HCT116 (cell line): ENCODE measurements around the gene TIMM21. TPM values are rescaled to one million over a fixed set of nuclear protein-coding genes. Genes with fewer than 3 reads are reported as not detected.
A peak's percentile ranks its signal among the peaks of the same experiment; 100 is the strongest.

ENCODE experiments used
- ATAC-seq: fragments of 200-7000 bp; cut with Tn5 transposase; 2 replicates; pipeline ENCODE4 v1.9.1; 2020; ENCODE audit warnings: mild to moderate bottlenecking, moderate library complexity
- BruUV-seq: library from RNA; stranded (reverse); fragments of 400-500 nt; replicated peaks from 2 replicates; lab custom pipeline; 2021; lab: Mats Ljungman, UMichigan
- CTCF ChIA-PET: fragments of 300-600 bp; sonication (Branson Sonifier 250); formaldehyde crosslinking; loops from one replicate; lab custom pipeline; 2021; ENCODE audit warnings: antibody characterized with exemption; lab: Charles Lee
- POLR2A ChIA-PET: fragments of 300-600, 350-600 bp; sonication (Branson Sonifier 250); formaldehyde crosslinking; loops from one replicate; lab custom pipeline; 2021; ENCODE audit warnings: antibody characterized with exemption; lab: Charles Lee
- RAD21 ChIA-PET, 2 experiments: fragments of 300-600 bp; sonication (Branson Sonifier 250); formaldehyde crosslinking; loops; one replicate each; lab custom pipeline; 2023; ENCODE audit warnings: low total read pairs in 2 of 2; ENCODE audit not compliant: uncharacterized antibody in 2 of 2, unreplicated experiment in 2 of 2, low non-redundant PET in 1 of 2; lab: Charles Lee
- DNase-seq: peaks from one replicate; pipeline ENCODE4 v3.0.0-alpha.2; 2010; ENCODE audit warnings: low read depth, low spot score
- H2AFZ ChIP-seq: fragments of 200-600 bp; shearing (Covaris generic), sonication (generic); 2 replicates; pipeline ENCODE4 v1.6.1; 2017; ENCODE audit warnings: low read depth, mixed run types, mixed read lengths, antibody characterized with exemption, low read length; ENCODE audit not compliant: poor library complexity, severe bottlenecking
- H3K27ac ChIP-seq: 2 replicates; pipeline ENCODE4 v1.5.1; 2012; ENCODE audit warnings: low read depth, low read length
- H3K27me3 ChIP-seq: fragments of 200-600 bp; sonication (generic); 2 replicates; pipeline ENCODE4 v1.6.1; 2016; ENCODE audit warnings: mixed run types, low read length, mixed read lengths; ENCODE audit not compliant: insufficient read depth
- H3K36me3 ChIP-seq, 2 experiments: fragments of 200-500 bp in 1 of 2; fragments of 200-600 bp in 1 of 2; sonication (Bioruptor generic) in 1 of 2; sonication (generic) in 1 of 2; 2 replicates each; pipeline versions ENCODE4 v1.5.1 to v1.6.1; 2014 to 2016; ENCODE audit warnings: low read length in 2 of 2, inconsistent platforms in 1 of 2, mixed read lengths in 1 of 2, mixed run types in 1 of 2; ENCODE audit not compliant: insufficient read depth in 2 of 2, control insufficient read depth in 1 of 2
- H3K4me1 ChIP-seq, 2 experiments: fragments of 200-600 bp in 1 of 2; sonication (generic) in 1 of 2; 2 replicates each; pipeline versions ENCODE4 v1.5.1 to v1.6.1; 2012 to 2017; ENCODE audit warnings: low read length in 2 of 2, inconsistent platforms in 1 of 2, mild to moderate bottlenecking in 1 of 2, mixed read lengths in 1 of 2, mixed run types in 1 of 2, moderate library complexity in 1 of 2; ENCODE audit not compliant: insufficient read depth in 2 of 2, control insufficient read depth in 1 of 2
- H3K4me2 ChIP-seq: fragments of 200-600 bp; sonication (generic); 2 replicates; pipeline ENCODE4 v1.6.1; 2017; ENCODE audit warnings: mixed run types, low read length, mixed read lengths
- H3K4me3 ChIP-seq, 2 experiments: fragments of 200-600 bp in 1 of 2; sonication (generic) in 1 of 2; replicated peaks in 1 of 2; 2 replicates each; pipeline ENCODE4 v1.5.1; 2011 to 2016; ENCODE audit warnings: low read length in 2 of 2, control low read depth in 1 of 2, low read depth in 1 of 2, mild to moderate bottlenecking in 1 of 2, mixed read lengths in 1 of 2, mixed run types in 1 of 2
- H3K79me2 ChIP-seq: fragments of 200-600 bp; sonication (generic); 2 replicates; pipeline ENCODE4 v1.6.1; 2017; ENCODE audit warnings: mild to moderate bottlenecking, mixed run types, low read length, moderate library complexity, mixed read lengths; ENCODE audit not compliant: insufficient read depth
- H3K9ac ChIP-seq: fragments of 200-600 bp; sonication (generic); 2 replicates; pipeline ENCODE4 v1.6.1; 2016; ENCODE audit warnings: low read length, mixed read lengths
- H3K9me2 ChIP-seq: fragments of 200-600 bp; sonication (generic), shearing (Covaris generic); 2 replicates; pipeline ENCODE4 v1.6.1; 2017; ENCODE audit warnings: mixed run types, mild to moderate bottlenecking, moderate library complexity; ENCODE audit not compliant: insufficient read depth
- H3K9me3 ChIP-seq, 2 experiments: fragments of 200-500 bp in 1 of 2; fragments of 200-600 bp in 1 of 2; sonication (Bioruptor generic) in 1 of 2; sonication (generic) in 1 of 2; 2 replicates each; pipeline ENCODE4 v1.6.1; 2014 to 2017; ENCODE audit warnings: low read length in 2 of 2, mixed read lengths in 2 of 2, inconsistent platforms in 1 of 2, low read depth in 1 of 2, mild to moderate bottlenecking in 1 of 2, mixed run types in 1 of 2, moderate library complexity in 1 of 2; ENCODE audit not compliant: control insufficient read depth in 1 of 2, insufficient read depth in 1 of 2
- H4K20me1 ChIP-seq: fragments of 200-600 bp; sonication (generic), shearing (Covaris generic); 2 replicates; pipeline ENCODE4 v1.6.1; 2017; ENCODE audit warnings: mixed run types, mild to moderate bottlenecking, moderate library complexity; ENCODE audit not compliant: insufficient read depth
- FOSL1 ChIP-seq: IDR thresholded peaks from 2 replicates; pipeline ENCODE4 v1.6.1; 2012; ENCODE audit warnings: low read depth
- RAD21 ChIP-seq: IDR thresholded peaks from 2 replicates; pipeline ENCODE4 v1.6.1; 2012; ENCODE audit warnings: low read depth, mild to moderate bottlenecking
- YY1 ChIP-seq: IDR thresholded peaks from 2 replicates; pipeline ENCODE4 v1.6.1; 2011; ENCODE audit warnings: low read length, low read depth, moderate library complexity, mild to moderate bottlenecking; ENCODE audit not compliant: insufficient replicate concordance; ENCODE audit errors: extremely low read depth
- ZNF274 ChIP-seq: fragments of 200-500 bp; sonication (Bioruptor generic); IDR thresholded peaks from 2 replicates; pipeline ENCODE4 v1.6.1; 2014; ENCODE audit warnings: mild to moderate bottlenecking, low read depth, low read length, inconsistent platforms
- intact Hi-C: fragments of 100-400 bp; cut with micrococcal nuclease; formaldehyde crosslinking; loops from 2 replicates; pipeline ENCODE4 v1.10.0; 2022
- total RNA-seq: library from RNA; stranded (reverse); gene quantifications from one replicate; pipeline ENCODE4 v1.2.1, GENCODE V29; 2021; ENCODE audit not compliant: unreplicated experiment
- TF ChIP-seq, protein P1 (sequence below), 3 experiments: fragments of 200-600 bp in 1 of 3; sonication (generic) in 1 of 3; IDR thresholded peaks in 2 of 3; conservative IDR thresholded peaks in 1 of 3; 2 replicates each; pipeline ENCODE4 v1.5.1; 2012 to 2017; ENCODE audit warnings: low read depth in 2 of 3, low read length in 2 of 3, antibody characterized with exemption in 1 of 3, borderline replicate concordance in 1 of 3, control low read depth in 1 of 3, mild to moderate bottlenecking in 1 of 3, mixed read lengths in 1 of 3, mixed run types in 1 of 3, moderate library complexity in 1 of 3; ENCODE audit not compliant: insufficient read depth in 1 of 3
- TF ChIP-seq, protein P2 (sequence below): IDR thresholded peaks from 2 replicates; pipeline ENCODE4 v1.6.1; 2012

Gene TIMM21
- total RNA-seq, 1 experiment from 2014 or later: 33.3 TPM

GRCh38 chr18:74116633-74117554 lies 31.4 kb upstream of the TIMM21 start:
- Histone ChIP-seq H3K9me3 (no peaks in the 10 kb centered on the region), H3K4me1 (no peaks in the 10 kb centered on the region), H3K4me3 (no peak overlapping the region), H2AFZ (no peak overlapping the region), H3K4me2 (no peak overlapping the region), H3K9ac (no peak overlapping the region), H4K20me1 (no peaks in the 10 kb centered on the region), H3K9me2 (no peaks in the 10 kb centered on the region), H3K27ac (no peak overlapping the region), H3K79me2 (no peaks in the 10 kb centered on the region), H3K36me3 (no peaks in the 10 kb centered on the region), H3K27me3 (peaks cover 18% of the 10 kb centered on the region)
- no TSS peak for BruUV-seq
- ATAC-seq: peak; percentile 75
- no peak for TF ChIP-seq YY1
- peak; percentile 54 for TF ChIP-seq RAD21
- TF ChIP-seq, protein P1, sequence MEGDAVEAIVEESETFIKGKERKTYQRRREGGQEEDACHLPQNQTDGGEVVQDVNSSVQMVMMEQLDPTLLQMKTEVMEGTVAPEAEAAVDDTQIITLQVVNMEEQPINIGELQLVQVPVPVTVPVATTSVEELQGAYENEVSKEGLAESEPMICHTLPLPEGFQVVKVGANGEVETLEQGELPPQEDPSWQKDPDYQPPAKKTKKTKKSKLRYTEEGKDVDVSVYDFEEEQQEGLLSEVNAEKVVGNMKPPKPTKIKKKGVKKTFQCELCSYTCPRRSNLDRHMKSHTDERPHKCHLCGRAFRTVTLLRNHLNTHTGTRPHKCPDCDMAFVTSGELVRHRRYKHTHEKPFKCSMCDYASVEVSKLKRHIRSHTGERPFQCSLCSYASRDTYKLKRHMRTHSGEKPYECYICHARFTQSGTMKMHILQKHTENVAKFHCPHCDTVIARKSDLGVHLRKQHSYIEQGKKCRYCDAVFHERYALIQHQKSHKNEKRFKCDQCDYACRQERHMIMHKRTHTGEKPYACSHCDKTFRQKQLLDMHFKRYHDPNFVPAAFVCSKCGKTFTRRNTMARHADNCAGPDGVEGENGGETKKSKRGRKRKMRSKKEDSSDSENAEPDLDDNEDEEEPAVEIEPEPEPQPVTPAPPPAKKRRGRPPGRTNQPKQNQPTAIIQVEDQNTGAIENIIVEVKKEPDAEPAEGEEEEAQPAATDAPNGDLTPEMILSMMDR (IDR thresholded peaks at IDR 0.05 in 2 of 3, conservative IDR thresholded peaks at IDR 0.05 in 1 of 3; ENCODE audit: borderline replicate concordance in 1 of 3, insufficient read depth in 1 of 3, low read depth in 2 of 3, low read length in 2 of 3): peak; percentile 47 to 77 (median 60); a peak in 5 of 6 replicates
- no peak for TF ChIP-seq FOSL1
- TF ChIP-seq ZNF274: no peak
- TF ChIP-seq, protein P2, sequence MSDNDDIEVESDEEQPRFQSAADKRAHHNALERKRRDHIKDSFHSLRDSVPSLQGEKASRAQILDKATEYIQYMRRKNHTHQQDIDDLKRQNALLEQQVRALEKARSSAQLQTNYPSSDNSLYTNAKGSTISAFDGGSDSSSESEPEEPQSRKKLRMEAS: no peak
- ChIA-PET RAD21 (no interaction called here), POLR2A (no interaction called here), CTCF (interaction anchor here (1.7 kb wide), 1 partner anchor 35 kb away, joined by 5 read pairs; no protein-coding TSS in a partner anchor)
- intact Hi-C loops: loop anchor here (2.0 kb wide), 2 partner anchors 76 to 1354 kb away; no protein-coding TSS in a partner anchor
- peak; percentile 8 for DNase-seq
